HUES48 (cell line): ENCODE data around the gene LONP2.
A peak's percentile ranks its signal among the peaks of the same experiment; 100 is the strongest.

Source experiments
- H3K27ac ChIP-seq: one replicate; pipeline ENCODE4 v1.7.0; 2013; ENCODE audit warnings: low read depth, low read length, inconsistent platforms
- H3K27me3 ChIP-seq: 2 replicates; pipeline ENCODE4 v1.6.1; 2013; ENCODE audit warnings: mild to moderate bottlenecking, low read length; ENCODE audit not compliant: control insufficient read depth, insufficient read depth
- H3K36me3 ChIP-seq: 2 replicates; pipeline ENCODE4 v1.6.1; 2013; ENCODE audit warnings: low read length; ENCODE audit not compliant: control insufficient read depth, insufficient read depth
- H3K4me1 ChIP-seq: 2 replicates; pipeline ENCODE4 v1.6.1; 2013; ENCODE audit warnings: mild to moderate bottlenecking, low read length; ENCODE audit not compliant: control insufficient read depth, insufficient read depth
- H3K4me3 ChIP-seq: 2 replicates; pipeline ENCODE4 v1.5.1; 2013; ENCODE audit warnings: mild to moderate bottlenecking, low read depth, low read length
- H3K9ac ChIP-seq: 2 replicates; pipeline ENCODE4 v1.6.1; 2013; ENCODE audit warnings: mild to moderate bottlenecking, low read depth, low read length, moderate library complexity
- H3K9me3 ChIP-seq: 2 replicates; pipeline ENCODE4 v1.6.1; 2013; ENCODE audit warnings: low read length; ENCODE audit not compliant: control insufficient read depth, insufficient read depth

The LONP2 gene, protein sequence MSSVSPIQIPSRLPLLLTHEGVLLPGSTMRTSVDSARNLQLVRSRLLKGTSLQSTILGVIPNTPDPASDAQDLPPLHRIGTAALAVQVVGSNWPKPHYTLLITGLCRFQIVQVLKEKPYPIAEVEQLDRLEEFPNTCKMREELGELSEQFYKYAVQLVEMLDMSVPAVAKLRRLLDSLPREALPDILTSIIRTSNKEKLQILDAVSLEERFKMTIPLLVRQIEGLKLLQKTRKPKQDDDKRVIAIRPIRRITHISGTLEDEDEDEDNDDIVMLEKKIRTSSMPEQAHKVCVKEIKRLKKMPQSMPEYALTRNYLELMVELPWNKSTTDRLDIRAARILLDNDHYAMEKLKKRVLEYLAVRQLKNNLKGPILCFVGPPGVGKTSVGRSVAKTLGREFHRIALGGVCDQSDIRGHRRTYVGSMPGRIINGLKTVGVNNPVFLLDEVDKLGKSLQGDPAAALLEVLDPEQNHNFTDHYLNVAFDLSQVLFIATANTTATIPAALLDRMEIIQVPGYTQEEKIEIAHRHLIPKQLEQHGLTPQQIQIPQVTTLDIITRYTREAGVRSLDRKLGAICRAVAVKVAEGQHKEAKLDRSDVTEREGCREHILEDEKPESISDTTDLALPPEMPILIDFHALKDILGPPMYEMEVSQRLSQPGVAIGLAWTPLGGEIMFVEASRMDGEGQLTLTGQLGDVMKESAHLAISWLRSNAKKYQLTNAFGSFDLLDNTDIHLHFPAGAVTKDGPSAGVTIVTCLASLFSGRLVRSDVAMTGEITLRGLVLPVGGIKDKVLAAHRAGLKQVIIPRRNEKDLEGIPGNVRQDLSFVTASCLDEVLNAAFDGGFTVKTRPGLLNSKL

DNA sequence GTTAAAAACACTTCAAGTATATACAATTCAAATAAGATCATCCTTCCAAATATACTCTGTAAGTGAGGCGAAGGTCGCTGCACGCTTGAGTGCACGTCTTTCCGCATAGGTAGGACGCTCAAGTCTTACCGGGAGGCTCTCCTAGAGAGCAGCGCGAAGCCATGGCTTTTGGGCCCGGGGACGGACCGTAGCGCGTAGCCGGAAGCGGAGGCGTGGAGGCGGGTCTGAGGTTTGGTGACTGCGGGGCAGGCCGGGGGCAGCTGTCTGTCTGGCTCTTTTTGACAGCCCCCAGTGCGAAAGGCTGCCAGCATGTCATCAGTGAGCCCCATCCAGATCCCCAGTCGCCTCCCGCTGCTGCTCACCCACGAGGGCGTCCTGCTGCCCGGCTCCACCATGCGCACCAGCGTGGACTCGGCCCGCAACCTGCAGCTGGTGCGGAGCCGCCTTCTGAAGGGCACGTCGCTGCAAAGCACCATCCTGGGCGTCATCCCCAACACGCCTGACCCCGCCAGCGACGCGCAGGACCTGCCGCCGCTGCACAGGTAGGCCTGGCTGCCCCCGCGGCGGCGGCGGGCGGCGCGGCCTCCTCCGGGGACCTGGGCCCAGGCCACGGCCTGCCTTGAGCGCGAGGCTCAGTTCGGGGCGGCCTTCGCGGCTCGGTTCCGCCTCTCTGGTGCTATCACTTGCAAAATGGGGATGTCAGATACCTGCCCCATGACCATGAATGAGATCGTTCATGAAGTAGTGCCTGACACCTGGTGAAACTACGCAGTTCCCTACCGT is at the start of gene LONP2:
LONP2 (plus strand) TSS at position 221 of the 783 bp plus-strand sequence; CDS start at position 310, 89 bp downstream.
- peak within 1 kb of the TSS; percentile 99 for H3K4me3 ChIP-seq
- H3K4me1 ChIP-seq = peaks cover 6% of the 10 kb centered on the region
- peak within 1 kb of the TSS; percentile 70 for H3K9ac ChIP-seq
- no peaks in the 10 kb centered on the region for H3K27me3 ChIP-seq
- no peaks in the 10 kb centered on the region for H3K9me3 ChIP-seq
- H3K27ac ChIP-seq = peak within 1 kb of the TSS; percentile 81
- H3K36me3 ChIP-seq = no peaks in the 10 kb centered on the region

DNA sequence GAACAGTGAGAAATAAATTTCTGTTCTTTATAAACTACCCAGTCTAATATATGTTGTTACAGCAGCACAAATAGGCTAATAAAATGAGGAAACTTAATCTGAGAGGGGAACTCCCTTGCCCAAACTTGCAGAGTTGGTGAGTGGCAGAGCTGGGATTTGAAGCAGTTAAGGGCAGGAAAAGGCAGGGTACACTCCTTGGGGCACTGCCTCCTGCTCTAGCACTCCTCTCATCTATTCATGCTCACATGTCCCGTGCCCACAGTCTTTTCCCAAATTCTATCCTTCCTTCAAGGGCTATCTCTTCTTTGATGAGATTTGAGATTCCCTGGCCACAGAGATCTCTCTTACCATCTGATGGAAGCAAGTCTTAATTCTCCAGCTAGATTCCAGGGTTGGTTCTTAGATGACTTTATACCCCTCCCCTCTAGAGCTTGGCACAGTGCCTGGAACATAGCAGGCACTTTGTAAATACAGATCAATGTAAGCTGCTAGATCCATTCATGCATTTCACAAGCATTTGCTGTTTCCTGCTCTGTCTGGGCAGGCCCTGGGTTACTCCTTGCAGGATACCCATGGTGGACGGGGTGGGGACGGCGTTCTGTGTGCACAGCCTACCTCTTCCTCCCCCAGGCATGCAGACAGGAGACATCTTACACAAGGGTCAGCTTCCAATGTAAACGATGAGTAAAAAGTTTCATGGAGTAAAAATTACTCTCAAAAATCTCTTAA is 49.1 kb upstream of the LONP2 start:
- Histone ChIP-seq H3K4me3 (no peak overlapping the region), H3K9me3 (no peaks in the 10 kb centered on the region), H3K27me3 (no peaks in the 10 kb centered on the region), H3K27ac (no peak overlapping the region), H3K36me3 (no peaks in the 10 kb centered on the region), H3K4me1 (no peaks in the 10 kb centered on the region), H3K9ac (no peak overlapping the region)

DNA sequence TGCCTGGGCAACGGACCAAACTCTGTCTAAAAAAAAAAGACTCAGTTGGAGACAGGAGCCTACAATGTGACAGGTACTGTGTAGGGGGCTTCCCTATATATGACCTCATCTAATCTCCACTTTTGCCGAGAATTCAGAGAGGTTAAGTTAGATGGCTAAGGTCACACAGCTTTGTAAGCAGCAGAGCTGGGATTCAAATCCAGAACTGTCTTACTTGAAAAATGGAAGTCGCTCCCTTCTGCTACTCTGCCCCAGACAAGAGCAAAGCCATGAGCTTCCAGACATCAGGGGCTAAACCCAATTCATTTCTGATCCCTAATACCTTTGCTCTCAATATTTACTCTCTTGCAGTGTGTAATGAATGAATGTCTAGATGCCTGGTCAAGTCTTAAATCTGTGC is 46.8 kb upstream of the LONP2 start:
- no peaks in the 10 kb centered on the region for H3K4me1 ChIP-seq
- H3K4me3 ChIP-seq = no peak overlapping the region
- H3K36me3 ChIP-seq = no peaks in the 10 kb centered on the region
- no peak overlapping the region for H3K9ac ChIP-seq
- H3K27ac ChIP-seq = no peak overlapping the region
- no peaks in the 10 kb centered on the region for H3K27me3 ChIP-seq
- no peaks in the 10 kb centered on the region for H3K9me3 ChIP-seq

DNA sequence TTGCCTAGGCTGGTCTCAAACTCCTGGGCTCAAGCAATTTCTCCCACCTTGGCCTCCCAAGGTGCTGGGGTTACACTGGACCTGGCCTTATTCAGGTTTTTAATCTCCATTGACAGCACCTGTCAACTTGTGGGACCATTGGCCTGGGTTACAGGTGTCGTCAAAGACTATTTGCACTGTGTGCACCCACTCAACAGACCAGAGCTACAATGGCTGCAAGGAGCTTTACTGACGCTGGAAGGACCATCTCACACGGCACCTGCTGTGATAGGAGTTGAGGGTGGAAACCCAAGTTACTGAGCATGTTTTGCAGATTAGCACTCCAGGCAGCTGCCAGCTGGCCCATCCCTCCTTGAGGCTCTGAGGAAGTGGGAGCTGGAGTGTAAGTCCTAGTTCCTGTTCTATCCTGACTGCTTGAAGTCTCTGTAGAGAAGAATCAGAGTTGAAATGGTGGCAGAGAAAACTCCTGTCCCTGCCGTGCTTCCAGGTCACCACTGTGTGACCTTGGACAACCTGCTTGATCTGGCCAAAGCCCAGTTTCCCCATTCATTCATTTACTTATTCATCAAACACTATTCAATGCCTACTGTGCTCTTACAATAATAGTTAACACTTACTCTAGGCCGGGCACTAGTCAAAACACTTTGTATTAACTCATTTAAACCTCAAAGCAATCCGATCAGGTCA is 42.4 kb upstream of the LONP2 start:
- Histone ChIP-seq H3K36me3 (no peaks in the 10 kb centered on the region), H3K4me1 (no peaks in the 10 kb centered on the region), H3K9ac (no peak overlapping the region), H3K4me3 (no peak overlapping the region), H3K27me3 (no peaks in the 10 kb centered on the region), H3K9me3 (no peaks in the 10 kb centered on the region), H3K27ac (no peak overlapping the region)

DNA sequence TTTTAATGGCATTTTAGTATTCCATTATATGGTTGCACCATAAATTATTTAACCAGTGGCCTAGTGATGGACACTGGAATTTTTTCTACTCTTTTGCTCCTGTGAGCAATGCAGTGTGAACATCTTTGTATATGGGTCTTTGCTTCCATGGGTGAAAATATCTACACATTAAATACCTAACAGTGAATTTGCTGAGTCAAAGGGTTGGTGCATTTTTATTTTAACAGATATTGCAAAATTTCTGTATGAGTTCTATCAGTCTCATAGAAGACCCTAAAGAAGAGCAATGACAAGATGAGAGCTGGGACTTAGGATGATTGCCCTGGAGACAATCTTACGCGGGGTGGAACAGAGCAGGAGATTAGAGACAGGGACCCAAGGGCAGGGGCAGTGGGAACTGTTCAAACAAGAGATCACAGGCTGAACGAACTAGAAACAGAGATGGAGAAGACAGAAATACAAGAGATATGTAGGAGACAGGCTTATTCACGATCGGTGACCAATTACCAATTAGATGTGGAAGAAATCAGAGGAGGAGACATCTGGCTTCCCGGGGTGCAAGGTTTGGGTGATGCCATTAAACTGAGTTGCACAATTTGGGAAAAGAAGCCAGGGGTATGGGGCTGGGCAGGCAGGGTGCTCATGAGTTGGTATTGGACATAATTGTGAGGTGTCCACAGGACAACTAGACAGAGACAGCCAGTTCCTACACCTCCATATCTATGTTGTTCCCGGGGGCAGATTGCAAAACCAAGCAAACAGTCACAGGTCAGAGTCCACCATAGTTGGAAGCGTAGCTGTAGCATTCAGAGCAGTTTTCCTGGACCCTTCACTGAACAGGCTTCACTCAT is 39.9 kb upstream of the LONP2 start:
- H3K4me3 ChIP-seq = no peak overlapping the region
- no peaks in the 10 kb centered on the region for H3K4me1 ChIP-seq
- no peak overlapping the region for H3K9ac ChIP-seq
- H3K36me3 ChIP-seq = no peaks in the 10 kb centered on the region
- no peak overlapping the region for H3K27ac ChIP-seq
- no peaks in the 10 kb centered on the region for H3K27me3 ChIP-seq
- no peaks in the 10 kb centered on the region for H3K9me3 ChIP-seq

DNA sequence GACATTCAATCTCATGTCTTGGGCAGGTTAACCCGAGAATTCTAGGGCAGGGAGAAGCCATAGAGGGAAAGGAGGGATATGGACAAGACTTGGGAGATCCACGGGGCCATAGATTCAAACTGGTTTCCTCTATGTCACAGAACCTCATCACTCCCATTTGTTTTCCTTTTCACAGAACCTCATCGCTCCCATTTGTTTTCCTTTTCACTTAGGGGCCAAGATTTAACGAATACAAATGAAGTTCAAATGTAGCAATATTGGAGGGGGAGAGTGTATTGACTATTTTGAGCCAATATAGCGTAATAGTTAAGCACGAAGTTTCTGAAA is 39.3 kb upstream of the LONP2 start:
- no peaks in the 10 kb centered on the region for H3K9me3 ChIP-seq

DNA sequence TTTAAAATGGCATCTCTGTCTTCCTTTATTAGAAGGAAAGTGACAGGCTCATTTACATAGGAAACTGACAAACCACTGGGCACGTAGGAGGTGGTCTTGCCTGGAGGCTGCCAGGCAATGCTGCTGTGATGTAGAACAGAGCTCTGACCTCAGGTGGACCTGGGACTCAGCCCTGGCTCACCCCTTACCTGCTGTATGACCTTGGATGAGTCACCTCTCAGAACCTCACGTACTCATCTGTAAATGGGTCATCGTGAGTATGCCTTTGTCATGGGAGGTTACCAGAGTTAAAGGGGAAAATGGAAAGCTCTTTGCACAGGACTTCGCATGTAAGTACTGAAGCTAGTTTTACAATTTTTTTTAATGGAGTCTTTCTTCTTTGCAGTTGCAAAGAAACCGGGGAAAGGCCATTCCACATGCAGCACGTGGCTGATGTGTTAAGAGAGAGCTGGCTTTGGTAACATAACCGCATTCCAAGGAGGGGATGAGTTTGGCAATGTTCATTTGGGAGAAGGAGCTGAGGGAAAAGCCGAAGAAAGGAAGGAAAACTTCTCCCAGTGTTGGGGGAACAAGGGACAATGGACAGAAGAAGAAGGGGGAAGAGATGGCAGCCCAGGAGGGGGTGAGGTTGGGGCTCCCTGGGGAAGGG is 37.4 kb upstream of the LONP2 start:
- Histone ChIP-seq H3K4me1 (no peaks in the 10 kb centered on the region), H3K4me3 (no peak overlapping the region), H3K36me3 (no peaks in the 10 kb centered on the region), H3K9me3 (no peaks in the 10 kb centered on the region), H3K9ac (no peak overlapping the region), H3K27me3 (no peaks in the 10 kb centered on the region), H3K27ac (no peak overlapping the region)

More for the DNA sequence above, 39.3 kb upstream of the LONP2 start:
- H3K36me3 ChIP-seq = no peaks in the 10 kb centered on the region
- no peak overlapping the region for H3K4me3 ChIP-seq
- H3K9ac ChIP-seq = no peak overlapping the region
- H3K27ac ChIP-seq = no peak overlapping the region
- no peaks in the 10 kb centered on the region for H3K4me1 ChIP-seq
- no peaks in the 10 kb centered on the region for H3K27me3 ChIP-seq

DNA sequence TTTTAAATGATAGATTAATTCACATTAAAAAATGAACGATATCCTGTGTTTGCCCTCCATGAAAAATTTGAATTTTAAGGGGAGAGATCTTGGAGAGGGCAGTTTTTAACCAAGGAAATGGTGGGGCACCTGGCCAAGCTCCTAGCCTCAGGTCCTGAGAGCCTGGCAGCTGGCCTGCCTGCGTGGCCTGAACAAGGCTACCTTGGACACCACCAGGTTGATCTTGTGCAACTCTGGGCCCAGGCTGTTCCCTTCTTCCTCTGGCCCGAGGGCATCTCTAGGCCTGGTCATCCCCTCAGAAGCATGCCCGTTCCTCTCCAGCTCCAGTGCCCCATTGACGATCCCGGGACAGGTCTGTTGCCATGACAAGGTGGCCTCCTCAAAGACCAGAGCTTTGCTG is 33.4 kb upstream of the LONP2 start:
- no peak overlapping the region for H3K4me3 ChIP-seq
- no peak overlapping the region for H3K9ac ChIP-seq
- no peaks in the 10 kb centered on the region for H3K36me3 ChIP-seq
- no peaks in the 10 kb centered on the region for H3K27me3 ChIP-seq
- no peak overlapping the region for H3K27ac ChIP-seq
- H3K4me1 ChIP-seq = no peaks in the 10 kb centered on the region
- H3K9me3 ChIP-seq = no peaks in the 10 kb centered on the region

DNA sequence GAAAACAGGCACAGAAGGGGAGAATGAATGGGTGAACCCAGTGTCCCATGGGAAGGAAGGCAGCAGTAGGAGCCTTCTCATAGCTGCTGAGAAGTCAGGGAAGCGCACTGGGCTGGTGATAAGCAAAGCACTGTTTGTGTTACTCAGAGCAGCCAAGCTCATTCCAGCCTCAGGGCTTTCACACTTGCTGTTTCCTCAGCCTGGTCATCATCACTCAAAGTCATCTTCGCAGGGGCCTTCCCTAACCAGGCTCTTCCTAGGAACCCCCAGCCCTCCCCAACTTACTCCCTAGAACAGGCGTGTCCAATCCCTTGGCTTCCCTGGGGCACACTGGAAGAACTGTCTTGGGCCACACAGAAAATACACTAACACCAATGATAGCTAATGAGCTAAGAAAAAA is 32.1 kb upstream of the LONP2 start:
- no peaks in the 10 kb centered on the region for H3K36me3 ChIP-seq
- H3K4me3 ChIP-seq = no peak overlapping the region
- no peak overlapping the region for H3K27ac ChIP-seq
- no peaks in the 10 kb centered on the region for H3K4me1 ChIP-seq
- H3K9me3 ChIP-seq = no peaks in the 10 kb centered on the region
- no peaks in the 10 kb centered on the region for H3K27me3 ChIP-seq
- H3K9ac ChIP-seq = no peak overlapping the region
